Measurements from ENCODE around the gene ESRRG.

The ESRRG gene

DNA sequence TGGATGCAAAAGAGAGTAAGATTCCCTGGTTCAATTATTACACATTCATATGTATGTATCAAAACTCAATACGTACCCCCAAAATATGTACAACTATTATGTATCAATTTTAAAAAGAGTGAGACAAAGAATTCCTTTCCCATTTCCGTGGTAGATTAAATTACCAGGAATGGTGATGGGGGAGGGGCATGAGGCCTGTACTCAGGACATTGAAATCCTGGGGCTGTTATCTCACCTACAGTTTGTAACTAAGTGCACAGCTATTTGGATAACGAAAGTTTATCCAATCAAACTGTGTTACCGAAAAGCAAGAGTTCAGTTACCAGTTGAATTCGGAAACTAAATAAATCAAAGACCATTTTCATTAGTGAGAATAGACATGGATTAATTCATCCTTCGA lies 8.3 kb upstream of the ESRRG start:
- DNase-seq (ENCODE audit: low read depth): no peak
- TF ChIP-seq, protein P1, sequence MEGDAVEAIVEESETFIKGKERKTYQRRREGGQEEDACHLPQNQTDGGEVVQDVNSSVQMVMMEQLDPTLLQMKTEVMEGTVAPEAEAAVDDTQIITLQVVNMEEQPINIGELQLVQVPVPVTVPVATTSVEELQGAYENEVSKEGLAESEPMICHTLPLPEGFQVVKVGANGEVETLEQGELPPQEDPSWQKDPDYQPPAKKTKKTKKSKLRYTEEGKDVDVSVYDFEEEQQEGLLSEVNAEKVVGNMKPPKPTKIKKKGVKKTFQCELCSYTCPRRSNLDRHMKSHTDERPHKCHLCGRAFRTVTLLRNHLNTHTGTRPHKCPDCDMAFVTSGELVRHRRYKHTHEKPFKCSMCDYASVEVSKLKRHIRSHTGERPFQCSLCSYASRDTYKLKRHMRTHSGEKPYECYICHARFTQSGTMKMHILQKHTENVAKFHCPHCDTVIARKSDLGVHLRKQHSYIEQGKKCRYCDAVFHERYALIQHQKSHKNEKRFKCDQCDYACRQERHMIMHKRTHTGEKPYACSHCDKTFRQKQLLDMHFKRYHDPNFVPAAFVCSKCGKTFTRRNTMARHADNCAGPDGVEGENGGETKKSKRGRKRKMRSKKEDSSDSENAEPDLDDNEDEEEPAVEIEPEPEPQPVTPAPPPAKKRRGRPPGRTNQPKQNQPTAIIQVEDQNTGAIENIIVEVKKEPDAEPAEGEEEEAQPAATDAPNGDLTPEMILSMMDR (conservative IDR thresholded peaks at IDR 0.05; ENCODE audit: control insufficient read depth, insufficient read depth, low read depth, low read length): no peak
- no peak overlapping the region for H3K4me3 ChIP-seq (ENCODE audit: control insufficient read depth, low read depth, low read length)

DNA sequence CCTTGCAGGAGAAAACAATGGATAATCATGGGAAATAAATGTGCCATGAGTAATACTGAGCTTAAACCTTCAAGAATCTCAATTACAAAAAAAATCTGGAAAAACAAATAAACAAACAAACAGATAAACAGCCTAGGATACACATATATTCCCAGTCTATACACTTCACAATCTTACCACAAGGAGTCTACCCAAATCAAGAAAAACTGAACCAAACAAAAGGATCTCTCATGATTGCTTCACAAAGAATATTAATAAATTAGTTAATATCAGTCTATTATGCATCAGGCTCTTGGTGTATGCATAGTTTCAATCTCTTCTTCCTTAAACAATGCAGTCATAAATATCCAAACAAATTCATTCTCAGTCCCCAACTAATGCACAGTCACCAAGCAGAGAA lies 3.2 kb upstream of the ESRRG start:
- TF ChIP-seq, protein P1 (conservative IDR thresholded peaks at IDR 0.05; ENCODE audit: control insufficient read depth, insufficient read depth, low read depth, low read length): no peak
- no peak overlapping the region for H3K4me3 ChIP-seq (ENCODE audit: control insufficient read depth, low read depth, low read length)
- no peak for DNase-seq (ENCODE audit: low read depth)

DNA sequence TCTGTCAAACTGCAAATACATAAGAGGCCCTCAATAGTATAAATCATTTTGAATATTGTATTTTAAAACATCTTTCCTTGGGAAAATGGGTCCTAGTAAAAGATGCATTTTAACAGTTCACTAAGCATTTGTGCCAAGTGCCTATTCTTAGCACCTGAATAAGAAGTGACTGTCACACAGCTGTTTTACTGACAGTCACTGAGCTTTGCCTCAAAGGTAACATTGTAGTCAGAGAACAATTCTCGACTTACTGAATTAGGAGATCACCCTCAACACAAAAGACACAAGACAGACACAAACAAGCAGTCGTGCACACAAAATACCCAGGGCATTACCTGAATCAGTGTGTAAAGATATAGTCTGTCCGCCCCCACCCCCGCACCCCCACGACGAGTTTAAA lies 408 bp downstream of the ESRRG start:
- H3K4me3 ChIP-seq (ENCODE audit: control insufficient read depth, low read depth, low read length): no peak overlapping the region
- DNase-seq (ENCODE audit: low read depth): no peak
- TF ChIP-seq, protein P1 (conservative IDR thresholded peaks at IDR 0.05; ENCODE audit: control insufficient read depth, insufficient read depth, low read depth, low read length): no peak

DNA sequence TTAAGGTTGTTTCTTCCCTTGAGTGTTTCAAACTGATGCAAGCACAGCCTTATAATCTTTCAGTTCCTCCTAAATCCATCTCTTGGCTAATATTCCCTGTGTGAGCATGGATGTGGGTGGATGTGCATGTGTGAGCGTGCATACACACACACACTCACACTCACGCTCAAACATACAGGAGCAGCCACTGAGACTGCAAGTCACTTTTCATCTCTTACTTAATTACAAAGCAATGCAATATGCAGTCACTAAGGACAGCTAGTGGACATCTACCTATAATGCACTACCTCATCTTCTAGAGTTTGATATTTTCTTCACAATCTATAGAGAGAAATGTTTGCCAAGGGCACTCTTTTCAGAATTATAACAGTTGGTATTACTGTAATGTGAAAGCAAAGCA lies 1.4 kb downstream of the ESRRG start:
- H3K4me3 ChIP-seq (ENCODE audit: control insufficient read depth, low read depth, low read length): no peak overlapping the region
- TF ChIP-seq, protein P1 (conservative IDR thresholded peaks at IDR 0.05; ENCODE audit: control insufficient read depth, insufficient read depth, low read depth, low read length): no peak
- no peak for DNase-seq (ENCODE audit: low read depth)

DNA sequence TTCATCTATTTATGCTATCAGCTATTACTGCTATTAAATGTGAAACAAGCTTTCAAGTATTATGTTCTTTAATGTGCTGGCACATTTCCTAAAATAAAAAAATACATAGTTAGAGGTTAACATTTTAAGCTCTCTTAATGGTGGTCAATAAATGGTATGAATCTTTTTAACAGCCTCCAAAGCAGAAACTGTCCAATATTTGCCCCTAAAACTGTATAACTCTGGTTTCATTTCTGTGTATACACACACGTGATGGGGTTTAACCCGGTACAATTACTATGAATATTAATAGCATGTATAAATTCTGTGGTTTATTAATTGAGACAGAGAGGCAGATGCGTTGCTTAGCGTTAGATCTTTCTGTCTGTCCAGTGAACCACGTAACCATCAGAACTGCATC lies 2.2 kb downstream of the ESRRG start:
- no peak for DNase-seq (ENCODE audit: low read depth)
- TF ChIP-seq, protein P1 (conservative IDR thresholded peaks at IDR 0.05; ENCODE audit: control insufficient read depth, insufficient read depth, low read depth, low read length): no peak

DNA sequence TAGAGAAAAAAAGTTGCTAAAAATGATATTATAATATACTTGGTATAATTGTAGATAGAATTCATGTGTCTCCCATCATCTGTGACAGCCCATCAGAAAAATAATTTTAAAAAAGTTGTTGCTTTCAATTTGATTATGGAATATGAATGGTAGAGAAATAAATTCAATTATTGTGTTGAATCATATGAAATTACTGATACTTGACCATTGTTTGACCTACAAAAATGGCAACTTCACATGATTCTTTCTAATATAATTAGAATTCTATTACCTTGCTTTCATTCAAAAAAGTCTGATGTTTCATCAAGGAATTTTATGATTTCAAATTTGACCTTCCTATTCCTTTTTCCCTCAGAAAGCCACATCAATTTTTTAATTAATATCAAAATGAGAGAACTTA lies 11.5 kb downstream of the ESRRG start:
- TF ChIP-seq, protein P1 (conservative IDR thresholded peaks at IDR 0.05; ENCODE audit: control insufficient read depth, insufficient read depth, low read depth, low read length): no peak
- DNase-seq (ENCODE audit: low read depth): no peak
- H3K4me3 ChIP-seq (ENCODE audit: control insufficient read depth, low read depth, low read length): no peak overlapping the region

More for the DNA sequence above, 2.2 kb downstream of the ESRRG start:
- no peak overlapping the region for H3K4me3 ChIP-seq (ENCODE audit: control insufficient read depth, low read depth, low read length)
